CD4-positive, alpha-beta T cell treated with Interleukin-15 for 1 hour (primary cell): ENCODE measurements around the gene TAF11L12.
"Not testable (repeated sequence)": the region's sequence is repeated elsewhere in the genome, so short reads cannot be mapped to it uniquely, and the experiment has no call there.

Experiments used
- DNase-seq: peaks from one replicate; pipeline ENCODE4 v3.0.0-alpha.2; 2020

TAF11L12 gene

DNA sequence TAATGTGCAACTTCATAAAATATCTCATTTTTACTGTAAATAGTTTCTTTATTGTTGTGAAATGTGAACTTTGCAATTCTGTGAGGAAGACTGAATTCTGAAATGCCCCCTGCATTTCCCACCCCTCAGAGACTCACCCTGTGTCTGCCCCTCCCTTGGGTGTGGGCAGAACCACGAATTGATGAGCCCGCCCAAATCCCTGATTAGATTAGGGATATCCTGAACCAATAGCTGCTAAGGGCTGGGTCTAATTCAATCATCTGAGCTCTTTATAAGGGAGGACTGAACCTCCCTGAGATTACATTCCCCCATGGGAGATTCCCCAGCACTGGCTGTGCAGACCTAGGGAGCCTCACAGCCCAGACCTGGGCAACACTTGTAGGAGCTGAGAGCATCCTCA is at the start of gene TAF11L12:
TSS of gene TAF11L12 (plus strand) at position 301 of the 400 bp plus-strand sequence.
- DNase-seq: not testable (repeated sequence)

DNA sequence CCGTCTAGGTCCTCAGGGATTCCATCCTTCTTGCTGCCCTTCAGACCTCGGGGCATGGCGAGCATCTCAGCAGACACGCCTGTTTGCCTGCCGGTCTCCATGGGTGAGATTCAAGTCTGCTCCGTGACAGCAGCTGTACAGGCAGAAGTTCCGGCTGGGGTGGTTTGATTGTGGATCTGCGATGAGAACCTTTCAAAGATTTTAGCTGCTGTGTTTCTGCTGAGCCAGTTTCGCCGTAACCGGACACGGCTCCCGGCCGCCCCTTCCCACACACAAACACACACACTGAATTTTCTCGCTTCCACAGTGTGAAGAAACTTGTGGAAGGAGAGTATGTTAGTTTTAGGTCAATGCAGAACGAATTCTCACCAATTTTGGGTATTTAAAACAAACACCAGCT is 24.5 kb upstream of the TAF11L12 start, which contains the start of gene TAF11L7:
TSS of gene TAF11L7 (minus strand) at position 101 of the 400 bp plus-strand sequence.
- DNase-seq: not testable (repeated sequence)

- not testable (repeated sequence) for DNase-seq
These were observed 19.3 kb upstream of the TAF11L12 start, which contains the start of gene TAF11L8 for GRCh38 chr5:17590860-17591259. Gene TAF11L8 (minus strand): TSS chr5:17590960.

DNA sequence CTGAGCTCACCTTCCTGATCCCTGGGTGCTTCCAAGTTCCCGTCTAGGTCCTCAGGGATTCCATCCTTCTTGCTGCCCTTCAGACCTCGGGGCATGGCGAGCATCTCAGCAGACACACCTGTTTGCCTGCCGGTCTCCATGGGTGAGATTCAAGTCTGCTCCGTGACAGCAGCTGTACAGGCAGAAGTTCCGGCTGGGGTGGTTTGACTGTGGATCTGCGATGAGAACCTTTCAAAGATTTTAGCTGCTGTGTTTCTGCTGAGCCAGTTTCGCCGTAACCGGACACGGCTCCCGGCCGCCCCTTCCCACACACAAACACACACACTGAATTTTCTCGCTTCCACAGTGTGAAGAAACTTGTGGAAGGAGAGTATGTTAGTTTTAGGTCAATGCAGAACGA is 15.9 kb upstream of the TAF11L12 start, which contains the start of gene TAF11L9:
TSS of gene TAF11L9 (minus strand) at position 140 of the 400 bp plus-strand sequence.
- DNase-seq: not testable (repeated sequence)

- DNase-seq: not testable (repeated sequence)
These were observed 12.5 kb upstream of the TAF11L12 start, which contains the start of gene TAF11L10 for GRCh38 chr5:17597728-17598127. Gene TAF11L10 (minus strand): TSS chr5:17597828.

DNA sequence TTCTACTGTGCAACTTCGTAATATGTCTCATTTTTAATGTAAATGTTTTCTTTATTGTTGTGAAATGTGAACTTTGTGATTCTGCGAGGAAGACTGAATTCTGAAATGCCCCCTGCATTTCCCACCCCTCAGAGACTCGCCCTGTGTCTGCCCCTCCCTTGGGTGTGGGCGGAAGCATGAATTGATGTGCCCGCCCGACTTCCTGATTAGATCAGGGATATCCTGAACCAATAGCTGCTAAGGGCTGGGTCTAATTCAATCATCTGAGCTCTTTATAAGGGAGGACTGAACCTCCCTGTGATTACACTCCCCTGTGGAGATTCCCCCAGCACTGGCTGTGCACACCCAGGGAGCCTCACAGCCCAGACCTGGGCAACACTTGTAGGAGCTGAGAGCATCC is 6.3 kb upstream of the TAF11L12 start, which contains the start of gene TAF11L11:
TSS of gene TAF11L11 (plus strand) at position 304 of the 400 bp plus-strand sequence.
- not testable (repeated sequence) for DNase-seq

DNA sequence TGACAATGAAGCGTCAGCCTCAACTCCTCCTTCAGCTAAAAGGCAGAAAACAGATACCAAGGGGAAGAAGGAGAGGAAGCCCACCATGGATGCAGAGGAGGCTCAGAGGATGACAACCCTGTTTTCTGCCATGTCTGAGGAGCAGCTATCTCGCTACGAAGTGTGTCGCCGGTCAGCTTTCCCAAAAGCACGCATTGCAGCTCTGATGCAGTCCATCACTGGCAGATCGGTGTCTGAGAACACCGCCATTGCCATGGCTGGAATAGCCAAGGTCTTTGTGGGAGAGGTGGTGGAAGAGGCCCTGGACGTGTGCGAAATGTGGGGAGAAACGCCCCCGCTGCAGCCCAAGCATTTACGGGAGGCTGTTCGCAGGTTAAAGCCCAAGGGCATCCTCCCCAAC is 5.2 kb upstream of the TAF11L12 start:
- no peak for DNase-seq

GRCh38 chr5:17607461-17607860 is 2.7 kb upstream of the TAF11L12 start:
- DNase-seq: not testable (repeated sequence)

DNA sequence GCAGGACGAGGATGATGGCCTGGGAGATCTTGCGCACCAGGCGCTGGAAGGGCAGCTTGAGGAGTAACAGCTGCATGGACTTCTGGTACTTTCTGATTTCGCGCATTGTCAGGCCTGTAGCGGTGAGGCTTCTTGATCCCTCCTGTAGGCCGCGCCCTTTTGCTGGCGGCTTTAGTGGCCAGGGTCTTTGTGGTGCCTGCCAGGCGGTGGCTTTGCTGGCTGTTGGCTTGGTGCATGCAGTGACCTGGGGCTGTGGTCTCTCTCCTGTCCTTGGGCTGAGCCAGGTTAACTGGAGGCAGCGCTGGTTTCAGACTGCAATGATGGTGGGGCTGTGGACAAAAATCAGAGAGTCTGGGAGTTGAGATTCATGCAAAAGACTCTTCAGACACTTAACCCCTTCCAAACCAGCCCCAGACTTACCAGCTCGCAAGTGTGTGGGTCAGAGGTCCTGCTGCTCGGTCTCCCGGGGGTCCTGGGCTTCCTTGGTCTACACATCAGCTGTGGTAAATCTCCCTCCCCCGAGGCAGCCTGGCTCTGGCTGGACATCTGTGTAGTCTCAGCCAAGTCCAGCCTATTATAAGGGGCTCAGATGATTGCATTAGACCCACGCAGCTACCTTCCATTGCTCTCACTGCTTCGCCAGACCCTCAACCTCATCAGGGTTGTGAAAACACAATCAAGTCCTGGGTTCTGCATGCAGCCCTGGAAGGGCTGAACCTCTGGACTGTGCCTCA is 4.8 kb downstream of the TAF11L12 start:
- DNase-seq: no peak

GRCh38 chr5:17619354-17619753 is 9.2 kb downstream of the TAF11L12 start:
- DNase-seq: no peak

GRCh38 chr5:17620627-17621026 is 10.4 kb downstream of the TAF11L12 start:
- DNase-seq: no peak

GRCh38 chr5:17625686-17626085 is 15.5 kb downstream of the TAF11L12 start:
- DNase-seq: no peak

DNA sequence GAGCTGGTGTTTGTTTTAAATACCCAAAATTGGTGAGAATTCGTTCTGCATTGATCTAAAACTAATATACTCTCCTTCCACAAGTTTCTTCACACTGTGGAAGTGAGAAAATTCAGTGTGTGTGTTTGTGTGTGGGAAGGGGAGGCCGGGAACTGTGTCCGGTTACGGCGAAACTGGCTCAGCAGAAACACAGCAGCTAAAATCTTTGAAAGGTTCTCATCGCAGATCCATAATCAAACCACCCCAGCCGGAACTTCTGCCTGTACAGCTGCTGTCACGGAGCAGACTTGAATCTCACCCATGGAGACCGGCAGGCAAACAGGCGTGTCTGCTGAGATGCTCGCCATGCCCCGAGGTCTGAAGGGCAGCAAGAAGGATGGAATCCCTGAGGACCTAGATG is 21.6 kb downstream of the TAF11L12 start, which contains the start of gene TAF11L13:
TSS of gene TAF11L13 (plus strand) at position 301 of the 400 bp plus-strand sequence.
- not testable (repeated sequence) for DNase-seq

DNA sequence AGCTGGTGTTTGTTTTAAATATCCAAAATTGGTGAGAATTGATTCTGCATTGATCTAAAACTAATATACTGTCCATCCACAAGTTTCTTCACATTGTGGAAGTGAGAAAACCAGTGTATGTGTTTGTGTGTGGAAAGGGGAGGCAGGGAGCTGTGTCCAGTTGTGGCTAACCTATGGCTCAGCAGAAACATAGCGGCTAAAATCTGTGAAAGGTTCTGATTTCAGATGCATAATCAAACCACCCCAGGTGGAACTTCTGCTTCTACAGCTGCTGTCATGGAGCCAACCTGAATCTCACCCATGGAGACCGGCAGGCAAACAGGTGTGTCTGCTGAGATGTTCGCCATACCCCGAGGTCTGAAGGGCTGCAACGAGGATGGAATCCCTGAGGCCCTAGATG is 24.0 kb downstream of the TAF11L12 start, which contains the start of gene TAF11L14:
TSS of gene TAF11L14 (plus strand) at position 301 of the 400 bp plus-strand sequence.
- no peak for DNase-seq

DNA sequence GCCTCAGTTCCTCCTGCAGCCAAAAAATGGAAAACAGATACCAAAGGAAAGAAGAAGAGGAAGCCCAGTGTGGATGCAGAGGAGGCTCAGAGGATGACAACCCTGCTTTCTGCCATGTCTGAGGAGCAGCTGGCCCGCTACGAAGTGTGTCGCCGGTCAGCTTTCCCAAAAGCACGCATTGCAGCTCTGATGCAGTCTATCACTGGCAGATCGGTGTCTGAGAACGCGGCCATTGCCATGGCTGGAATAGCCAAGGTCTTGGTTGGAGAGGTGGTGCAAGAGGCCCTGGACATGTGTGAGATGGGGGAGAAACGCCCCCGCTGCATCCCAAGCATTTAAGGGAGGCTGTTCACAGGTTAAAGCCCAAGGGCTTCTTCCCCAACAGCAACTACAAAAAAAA is 39.0 kb downstream of the TAF11L12 start:
- DNase-seq: not testable (repeated sequence)

DNA sequence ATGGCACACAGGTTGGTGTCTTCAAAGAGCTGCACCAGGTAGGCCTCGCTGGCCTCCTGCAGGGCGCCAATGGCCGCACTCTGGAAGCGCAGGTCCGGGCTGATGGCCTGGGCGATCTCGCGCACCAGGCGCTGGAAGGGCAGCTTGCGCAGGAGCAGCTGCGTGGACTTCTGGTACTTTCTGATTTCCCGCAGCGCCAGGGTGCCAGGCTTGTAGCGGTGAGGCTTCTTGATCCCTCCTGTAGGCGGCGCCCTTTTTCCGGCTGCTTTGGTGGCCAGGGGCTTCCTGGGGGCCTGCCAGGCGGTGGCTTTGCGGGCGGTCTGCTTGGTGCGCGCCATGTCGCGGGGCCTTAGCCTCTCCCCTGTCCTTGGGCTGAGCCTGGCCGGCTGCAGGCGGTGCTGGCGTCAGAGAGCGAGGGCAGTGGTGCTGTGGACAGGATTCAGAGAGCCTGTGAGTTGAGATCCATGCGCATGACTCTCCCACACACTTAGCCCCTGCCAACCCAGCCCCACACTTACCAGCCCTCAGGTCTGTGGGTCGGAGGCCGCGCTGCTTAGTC is 45.1 kb downstream of the TAF11L12 start:
- not testable (repeated sequence) for DNase-seq

DNA sequence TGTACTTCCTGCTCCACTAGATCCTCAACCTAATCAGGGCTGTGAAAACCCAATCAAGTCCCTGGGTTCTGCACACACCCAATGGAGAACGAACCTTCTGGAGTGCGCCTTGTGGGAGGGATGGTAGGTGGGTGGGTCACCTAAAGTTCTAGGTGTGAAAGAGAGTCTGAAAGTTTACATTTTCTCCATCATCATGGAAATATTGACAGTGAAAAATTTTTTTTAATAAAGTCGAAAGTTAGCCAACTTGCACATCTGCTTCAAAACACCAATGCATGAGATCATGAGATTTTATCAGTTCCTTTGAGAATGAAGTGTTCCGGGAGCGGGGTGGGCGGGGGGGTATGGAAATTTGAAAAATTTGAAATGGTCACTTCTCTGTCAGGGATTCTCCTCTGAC is 45.7 kb downstream of the TAF11L12 start:
- no peak for DNase-seq
